CD8-positive, alpha-beta memory T cell (primary cell): ENCODE results near the gene M6PR. TPM values are rescaled to one million over a fixed set of nuclear protein-coding genes. Genes with fewer than 3 reads are reported as not detected.

Experiments used
- CTCF ChIA-PET: fragments of 350-600 bp; sonication (Branson Sonifier 250); formaldehyde crosslinking; loops from one replicate; lab custom pipeline; 2021; ENCODE audit warnings: antibody characterized with exemption; lab: Charles Lee
- POLR2A ChIA-PET: fragments of 350-600 bp; sonication (Branson Sonifier 250); formaldehyde crosslinking; loops from one replicate; lab custom pipeline; 2021; ENCODE audit warnings: antibody characterized with exemption; lab: Charles Lee
- DNase-seq, 5 donors: peaks; one replicate each; pipeline versions ENCODE4 v3.0.0 to v3.0.0-alpha.2; 2020 to 2022; ENCODE audit warnings: mixed read lengths in 1 of 5
- H3K27ac ChIP-seq: one replicate; pipeline ENCODE4 v1.7.0; 2013; ENCODE audit warnings: low read depth, mild to moderate bottlenecking, low read length, moderate library complexity
- H3K27me3 ChIP-seq: 2 replicates; pipeline ENCODE4 v1.7.0; 2013; ENCODE audit warnings: low read length, mild to moderate bottlenecking; ENCODE audit not compliant: insufficient read depth, poor library complexity, severe bottlenecking
- H3K36me3 ChIP-seq: 2 replicates; pipeline ENCODE4 v1.7.0; 2013; ENCODE audit warnings: mild to moderate bottlenecking, low read length, moderate library complexity; ENCODE audit not compliant: insufficient read depth
- H3K4me1 ChIP-seq: 2 replicates; pipeline ENCODE4 v1.7.0; 2013; ENCODE audit warnings: mild to moderate bottlenecking, low read length, moderate library complexity; ENCODE audit not compliant: insufficient read depth
- H3K4me3 ChIP-seq: 2 replicates; pipeline ENCODE4 v1.7.0; 2013; ENCODE audit warnings: mild to moderate bottlenecking, low read length
- H3K9me3 ChIP-seq: 2 replicates; pipeline ENCODE4 v1.7.0; 2013; ENCODE audit warnings: mild to moderate bottlenecking, low read length
- H3K27ac Mint-ChIP-seq, 8 donors: one replicate each; pipeline ENCODE4 v1.8.0; 2020 to 2021; ENCODE audit warnings: mixed read lengths in 8 of 8, mild to moderate bottlenecking in 6 of 8, inconsistent platforms in 3 of 8, moderate library complexity in 3 of 8
- H3K27me3 Mint-ChIP-seq, 2 donors: one replicate each; pipeline ENCODE4 v1.8.0; 2020 to 2021; ENCODE audit warnings: mixed read lengths in 2 of 2, mild to moderate bottlenecking in 1 of 2, moderate library complexity in 1 of 2
- H3K36me3 Mint-ChIP-seq, 3 donors: one replicate each; pipeline ENCODE4 v1.8.0; 2020 to 2021; ENCODE audit warnings: mixed read lengths in 3 of 3, inconsistent platforms in 1 of 3, mild to moderate bottlenecking in 1 of 3
- H3K4me1 Mint-ChIP-seq, 3 donors: one replicate each; pipeline ENCODE4 v1.8.0; 2020 to 2021; ENCODE audit warnings: mixed read lengths in 3 of 3, inconsistent platforms in 1 of 3, mild to moderate bottlenecking in 1 of 3
- H3K4me3 Mint-ChIP-seq, 7 donors: one replicate each; pipeline ENCODE4 v1.8.0; 2020 to 2021; ENCODE audit warnings: mixed read lengths in 7 of 7, mild to moderate bottlenecking in 6 of 7, moderate library complexity in 4 of 7, inconsistent platforms in 2 of 7
- H3K9me3 Mint-ChIP-seq, 5 donors: one replicate each; pipeline ENCODE4 v1.8.0; 2020 to 2022; ENCODE audit warnings: mixed read lengths in 5 of 5, mild to moderate bottlenecking in 3 of 5, moderate library complexity in 2 of 5, inconsistent platforms in 1 of 5
- polyA plus RNA-seq: library from polyadenylated mRNA; unstranded; fragments of 300-500 nt; fragmentation: Illumina TruSeq; gene quantifications from one replicate; pipeline ENCODE4 v1.2.3, GENCODE V29; 2021
- total RNA-seq, 2 experiments: library from RNA; stranded (reverse); gene quantifications; one replicate each; pipeline ENCODE4 v1.2.3, GENCODE V29; 2021

The M6PR gene
- total and polyA plus RNA-seq, 3 experiments from 2014 or later = 226 to 329 (median 248) TPM

GRCh38 chr12:8987685-8988084 is 38.2 kb upstream of the M6PR start:
- Histone ChIP-seq H3K27me3 (no peaks in the 10 kb centered on the region), H3K4me1 (peaks cover 64% of the 10 kb centered on the region), H3K4me3 (peak overlapping the region; percentile 49), H3K9me3 (no peaks in the 10 kb centered on the region), H3K36me3 (no peaks in the 10 kb centered on the region), H3K27ac (peak overlapping the region; percentile 29)
- ChIA-PET POLR2A (no interaction called here), CTCF (interaction anchor here (0.8 to 1.3 kb wide), 4 partner anchors 34 to 54 kb away, joined by 3 to 4 read pairs (median 3); no protein-coding TSS in a partner anchor)
- DNase-seq = no peak
- no peaks in the 10 kb centered on the region for H3K27me3 Mint-ChIP-seq
- H3K4me3 Mint-ChIP-seq = peak overlapping the region; percentile 47 to 96 (median 90)
- H3K9me3 Mint-ChIP-seq = peaks cover 0 to 2% (median 0%) of the 10 kb centered on the region in 5 donors
- peak overlapping the region; percentile 71 to 97 (median 93) for H3K27ac Mint-ChIP-seq
- peaks cover 0 to 23% (median 5%) of the 10 kb centered on the region in 3 donors for H3K36me3 Mint-ChIP-seq
- peaks cover 62 to 73% (median 70%) of the 10 kb centered on the region in 3 donors for H3K4me1 Mint-ChIP-seq

- ChIA-PET POLR2A (no interaction called here), CTCF (interaction anchor here (1.3 kb wide), 1 partner anchor 34 kb away, joined by 3 read pairs; no protein-coding TSS in a partner anchor)
- Histone ChIP-seq H3K36me3 (no peaks in the 10 kb centered on the region), H3K27me3 (no peaks in the 10 kb centered on the region), H3K4me3 (peak overlapping the region; percentile 49), H3K4me1 (peaks cover 61% of the 10 kb centered on the region), H3K27ac (no peak overlapping the region), H3K9me3 (no peaks in the 10 kb centered on the region)
- H3K27me3 Mint-ChIP-seq = no peaks in the 10 kb centered on the region
- no peak for DNase-seq
- peak overlapping the region; percentile 47 to 96 (median 90) for H3K4me3 Mint-ChIP-seq
- peaks cover 0 to 2% (median 0%) of the 10 kb centered on the region in 5 donors for H3K9me3 Mint-ChIP-seq
- H3K4me1 Mint-ChIP-seq = peaks cover 60 to 69% (median 65%) of the 10 kb centered on the region in 3 donors
- peaks cover 0 to 20% (median 2%) of the 10 kb centered on the region in 3 donors for H3K36me3 Mint-ChIP-seq
- peak overlapping the region; percentile 71 to 97 (median 93) for H3K27ac Mint-ChIP-seq
Observed at GRCh38 chr12:8987163-8987562, 37.7 kb upstream of the M6PR start.

GRCh38 chr12:8985213-8985754 is 35.8 kb upstream of the M6PR start:
- Mint-ChIP-seq H3K27me3 (no peaks in the 10 kb centered on the region), H3K9me3 (peaks cover 0 to 8% (median 4%) of the 10 kb centered on the region in 5 donors), H3K36me3 (peaks cover 3 to 25% (median 3%) of the 10 kb centered on the region in 3 donors), H3K27ac (peak overlapping the region; percentile 31 to 90 (median 70)), H3K4me3 (peak overlapping the region in 5 of 7 donors; percentile 7 to 37 (median 32)), H3K4me1 (peaks cover 57 to 63% (median 61%) of the 10 kb centered on the region in 3 donors)
- Histone ChIP-seq H3K4me3 (no peak overlapping the region), H3K4me1 (peaks cover 53% of the 10 kb centered on the region), H3K27ac (no peak overlapping the region), H3K27me3 (no peaks in the 10 kb centered on the region), H3K36me3 (no peaks in the 10 kb centered on the region), H3K9me3 (no peaks in the 10 kb centered on the region)
- POLR2A ChIA-PET = no interaction called here
- DNase-seq = no peak
- CTCF ChIA-PET = no interaction called here

- Mint-ChIP-seq H3K9me3 (peaks cover 14 to 36% (median 27%) of the 10 kb centered on the region in 5 donors), H3K36me3 (peaks cover 15 to 41% (median 17%) of the 10 kb centered on the region in 3 donors), H3K4me1 (peaks cover 18 to 37% (median 19%) of the 10 kb centered on the region in 3 donors), H3K4me3 (no peak overlapping the region), H3K27me3 (no peaks in the 10 kb centered on the region), H3K27ac (peak overlapping the region in 1 of 8 donors; percentile 93)
- Histone ChIP-seq H3K27me3 (no peaks in the 10 kb centered on the region), H3K4me3 (no peak overlapping the region), H3K4me1 (peaks cover 1% of the 10 kb centered on the region), H3K27ac (no peak overlapping the region), H3K36me3 (no peaks in the 10 kb centered on the region), H3K9me3 (no peaks in the 10 kb centered on the region)
- ChIA-PET POLR2A (no interaction called here), CTCF (no interaction called here)
- DNase-seq = no peak
Observed at GRCh38 chr12:8980137-8980536, 30.7 kb upstream of the M6PR start.

GRCh38 chr12:8970432-8970831 is 21.0 kb upstream of the M6PR start:
- Histone ChIP-seq H3K27me3 (no peaks in the 10 kb centered on the region), H3K4me3 (no peak overlapping the region), H3K9me3 (peaks cover 16% of the 10 kb centered on the region), H3K36me3 (no peaks in the 10 kb centered on the region), H3K4me1 (no peaks in the 10 kb centered on the region), H3K27ac (no peak overlapping the region)
- H3K36me3 Mint-ChIP-seq = peaks cover 10 to 36% (median 13%) of the 10 kb centered on the region in 3 donors
- H3K27ac Mint-ChIP-seq = peak overlapping the region; percentile 6 to 81 (median 44)
- H3K9me3 Mint-ChIP-seq = peaks cover 15 to 41% (median 24%) of the 10 kb centered on the region in 5 donors
- H3K4me1 Mint-ChIP-seq = peaks cover 12 to 21% (median 12%) of the 10 kb centered on the region in 3 donors
- no peaks in the 10 kb centered on the region for H3K27me3 Mint-ChIP-seq
- peak overlapping the region in 1 of 7 donors; percentile 12 for H3K4me3 Mint-ChIP-seq
- POLR2A ChIA-PET = interaction anchor here (1.2 kb wide), 1 partner anchor 9 kb away, joined by 3 read pairs; no protein-coding TSS in a partner anchor
- no peak for DNase-seq
- CTCF ChIA-PET = no interaction called here

- Mint-ChIP-seq H3K9me3 (peaks cover 15 to 39% (median 24%) of the 10 kb centered on the region in 5 donors), H3K27me3 (no peaks in the 10 kb centered on the region), H3K27ac (peak overlapping the region in 7 of 8 donors; percentile 5 to 81 (median 32)), H3K4me3 (no peak overlapping the region), H3K4me1 (peaks cover 11 to 20% (median 12%) of the 10 kb centered on the region in 3 donors), H3K36me3 (peaks cover 9 to 36% (median 13%) of the 10 kb centered on the region in 3 donors)
- Histone ChIP-seq H3K27ac (no peak overlapping the region), H3K36me3 (no peaks in the 10 kb centered on the region), H3K27me3 (no peaks in the 10 kb centered on the region), H3K4me1 (no peaks in the 10 kb centered on the region), H3K9me3 (peaks cover 16% of the 10 kb centered on the region), H3K4me3 (no peak overlapping the region)
- POLR2A ChIA-PET = no interaction called here
- CTCF ChIA-PET = no interaction called here
- DNase-seq = no peak
Observed at GRCh38 chr12:8969861-8970411, 20.5 kb upstream of the M6PR start.

- Mint-ChIP-seq H3K9me3 (peaks cover 15 to 39% (median 23%) of the 10 kb centered on the region in 5 donors), H3K4me1 (peaks cover 18 to 20% (median 20%) of the 10 kb centered on the region in 3 donors), H3K4me3 (no peak overlapping the region), H3K27ac (peak overlapping the region in 1 of 8 donors; percentile 6), H3K36me3 (peaks cover 14 to 42% (median 14%) of the 10 kb centered on the region in 3 donors), H3K27me3 (no peaks in the 10 kb centered on the region)
- H3K4me1 ChIP-seq = no peaks in the 10 kb centered on the region
- ChIA-PET CTCF (no interaction called here), POLR2A (no interaction called here)
- peaks cover 16% of the 10 kb centered on the region for H3K9me3 ChIP-seq
- no peaks in the 10 kb centered on the region for H3K27me3 ChIP-seq
- no peak for DNase-seq
- H3K27ac ChIP-seq = no peak overlapping the region
- no peak overlapping the region for H3K4me3 ChIP-seq
- no peaks in the 10 kb centered on the region for H3K36me3 ChIP-seq
Observed at GRCh38 chr12:8968761-8969160, 19.3 kb upstream of the M6PR start.

GRCh38 chr12:8960176-8960575 is 10.7 kb upstream of the M6PR start:
- Histone ChIP-seq H3K27me3 (no peaks in the 10 kb centered on the region), H3K4me1 (peaks cover 74% of the 10 kb centered on the region), H3K9me3 (no peaks in the 10 kb centered on the region), H3K27ac (no peak overlapping the region), H3K4me3 (peak overlapping the region; percentile 20), H3K36me3 (no peaks in the 10 kb centered on the region)
- Mint-ChIP-seq H3K4me3 (peak overlapping the region in 6 of 7 donors; percentile 13 to 88 (median 44)), H3K27ac (peak overlapping the region; percentile 68 to 92 (median 80)), H3K27me3 (no peaks in the 10 kb centered on the region), H3K4me1 (peaks cover 73 to 80% (median 73%) of the 10 kb centered on the region in 3 donors), H3K36me3 (peaks cover 10 to 33% (median 12%) of the 10 kb centered on the region in 3 donors), H3K9me3 (peaks cover 0 to 10% (median 5%) of the 10 kb centered on the region in 5 donors)
- CTCF ChIA-PET = interaction anchor here (1.0 to 4.1 kb wide), 3 partner anchors 10 to 303 kb away, joined by 3 to 34 read pairs (median 6); partner anchors contain the start of gene M6PR
- DNase-seq = peak in 2 of 5 donors; percentile 25 to 50
- POLR2A ChIA-PET = interaction anchor here (2.9 kb wide), 1 partner anchor 10 kb away, joined by 11 read pairs; the partner anchor contains the start of gene M6PR
